Uterus (tissue), 2 donors: Measurements from ENCODE around the gene SLC7A5.

Experiments
- CTCF ChIP-seq, 4 experiments: fragments of 200-600 bp in 2 of 4; fragments of 450-650 bp in 2 of 4; sonication (generic) in 2 of 4; IDR thresholded peaks; one replicate each; pipeline ENCODE4 v1.5.1; 2016 to 2019; ENCODE audit warnings: antibody characterized with exemption in 4 of 4, mild to moderate bottlenecking in 2 of 4, moderate library complexity in 1 of 4
- POLR2A ChIP-seq, 2 donors: fragments of 450-650 bp; IDR thresholded peaks; one replicate each; pipeline ENCODE4 v1.6.1; 2016; ENCODE audit warnings: antibody characterized with exemption in 2 of 2, mild to moderate bottlenecking in 1 of 2, moderate library complexity in 1 of 2

- no peak for TF ChIP-seq CTCF (IDR thresholded peaks at IDR 0.05)
- TF ChIP-seq POLR2A (IDR thresholded peaks at IDR 0.05): no peak
Observed at GRCh38 chr16:87848676-87849345, 20.5 kb downstream of the SLC7A5 start.
